Thoracic aorta (tissue), 2 donors: ENCODE measurements around the gene DGUOK. TPM values are rescaled to one million over a fixed set of nuclear protein-coding genes. Genes with fewer than 3 reads are reported as not detected.

Experiments
- ATAC-seq: fragments of 150-250 bp; one replicate; pipeline ENCODE4 v1.8.0; 2017; ENCODE audit warnings: low read depth; ENCODE audit not compliant: insufficient number of reproducible peaks, low FRiP score
- DNase-seq: peaks from one replicate; pipeline ENCODE4 v3.0.0-alpha.2; 2020; ENCODE audit warnings: low spot score
- H3K27ac ChIP-seq, 2 donors: fragments of 200-600 bp; sonication (generic); 1 replicate in 1 of 2; 2 replicates in 1 of 2; pipeline ENCODE4 v1.5.1; 2016; ENCODE audit warnings: mild to moderate bottlenecking in 2 of 2, moderate library complexity in 2 of 2
- H3K27me3 ChIP-seq: fragments of 200-600 bp; sonication (generic); replicated peaks from 2 replicates; pipeline ENCODE4 v1.6.0; 2016; ENCODE audit warnings: mild to moderate bottlenecking; ENCODE audit not compliant: insufficient read depth
- H3K36me3 ChIP-seq: fragments of 200-600 bp; sonication (generic); one replicate; pipeline ENCODE4 v1.5.1; 2016
- H3K4me1 ChIP-seq, 2 donors: fragments of 200-600 bp; sonication (generic); 1 replicate in 1 of 2; 2 replicates in 1 of 2; pipeline versions ENCODE4 v1.5.1 to v1.6.0; 2016; ENCODE audit warnings: low read depth in 2 of 2, mild to moderate bottlenecking in 1 of 2; ENCODE audit not compliant: control insufficient read depth in 1 of 2
- H3K4me3 ChIP-seq: fragments of 200-600 bp; sonication (generic); 2 replicates; pipeline ENCODE4 v1.5.1; 2016; ENCODE audit warnings: mild to moderate bottlenecking
- H3K9me3 ChIP-seq: fragments of 200-600 bp; sonication (generic); 2 replicates; pipeline ENCODE4 v1.5.1; 2016
- CTCF ChIP-seq: fragments of 200-600 bp; sonication (generic); IDR thresholded peaks from one replicate; pipeline ENCODE4 v1.5.1; 2019; ENCODE audit warnings: antibody characterized with exemption
- total RNA-seq, 2 donors: library from RNA; depleted of rRNA; stranded (reverse); fragments of >200 nt; gene quantifications; one replicate each; pipeline versions ENCODE4 v1.1.0 to v1.2.3, GENCODE V29; 2016

Gene DGUOK
- total RNA-seq, 2 donors from 2014 or later, result 20.8 to 36.2 TPM

GRCh38 chr2:73946215-73946614 lies 19.5 kb downstream of the DGUOK start:
- TF ChIP-seq CTCF, result no peak
- no peaks in the 10 kb centered on the region for H3K9me3 ChIP-seq
- no peak for DNase-seq
- H3K36me3 ChIP-seq, result peaks cover 34% of the 10 kb centered on the region
- ATAC-seq, result no peak
- no peaks in the 10 kb centered on the region for H3K4me1 ChIP-seq
- H3K27ac ChIP-seq, result no peak overlapping the region
- no peak overlapping the region for H3K4me3 ChIP-seq
- no peaks in the 10 kb centered on the region for H3K27me3 ChIP-seq

- no peaks in the 10 kb centered on the region for H3K27me3 ChIP-seq
- peaks cover 38% of the 10 kb centered on the region for H3K36me3 ChIP-seq
- ATAC-seq, result no peak
- no peaks in the 10 kb centered on the region for H3K9me3 ChIP-seq
- TF ChIP-seq CTCF, result no peak
- H3K4me1 ChIP-seq, result no peaks in the 10 kb centered on the region
- no peak overlapping the region for H3K4me3 ChIP-seq
- H3K27ac ChIP-seq, result no peak overlapping the region
- DNase-seq, result no peak
Measured at GRCh38 chr2:73946666-73947065, 20.0 kb downstream of the DGUOK start.

GRCh38 chr2:73947412-73948018 lies 20.8 kb downstream of the DGUOK start:
- Histone ChIP-seq H3K27me3 (no peaks in the 10 kb centered on the region), H3K4me3 (no peak overlapping the region), H3K27ac (no peak overlapping the region), H3K9me3 (no peaks in the 10 kb centered on the region), H3K36me3 (peaks cover 47% of the 10 kb centered on the region), H3K4me1 (peaks cover 0 to 5% of the 10 kb centered on the region in 2 donors)
- DNase-seq, result no peak
- no peak for TF ChIP-seq CTCF
- ATAC-seq, result no peak

GRCh38 chr2:73949802-73950201 lies 23.1 kb downstream of the DGUOK start:
- Histone ChIP-seq H3K36me3 (peaks cover 53% of the 10 kb centered on the region), H3K27ac (no peak overlapping the region), H3K27me3 (no peaks in the 10 kb centered on the region), H3K9me3 (no peaks in the 10 kb centered on the region), H3K4me1 (peaks cover 0 to 5% of the 10 kb centered on the region in 2 donors), H3K4me3 (no peak overlapping the region)
- DNase-seq, result no peak
- TF ChIP-seq CTCF, result no peak
- ATAC-seq, result no peak

GRCh38 chr2:73952499-73953446 lies 26.1 kb downstream of the DGUOK start:
- peaks cover 60% of the 10 kb centered on the region for H3K36me3 ChIP-seq
- no peak overlapping the region for H3K27ac ChIP-seq

More at GRCh38 chr2:73952499-73953446, 26.1 kb downstream of the DGUOK start:
- no peak overlapping the region for H3K4me3 ChIP-seq
- TF ChIP-seq CTCF, result no peak
- H3K27me3 ChIP-seq, result no peaks in the 10 kb centered on the region
- ATAC-seq (no peak), DNase-seq (no peak)
- H3K9me3 ChIP-seq, result no peaks in the 10 kb centered on the region
- peaks cover 0 to 5% of the 10 kb centered on the region in 2 donors for H3K4me1 ChIP-seq
